Measurements from ENCODE around the gene MACROD1. TPM values are rescaled to one million over a fixed set of nuclear protein-coding genes. Genes with fewer than 3 reads are reported as not detected.

MACROD1 gene, protein sequence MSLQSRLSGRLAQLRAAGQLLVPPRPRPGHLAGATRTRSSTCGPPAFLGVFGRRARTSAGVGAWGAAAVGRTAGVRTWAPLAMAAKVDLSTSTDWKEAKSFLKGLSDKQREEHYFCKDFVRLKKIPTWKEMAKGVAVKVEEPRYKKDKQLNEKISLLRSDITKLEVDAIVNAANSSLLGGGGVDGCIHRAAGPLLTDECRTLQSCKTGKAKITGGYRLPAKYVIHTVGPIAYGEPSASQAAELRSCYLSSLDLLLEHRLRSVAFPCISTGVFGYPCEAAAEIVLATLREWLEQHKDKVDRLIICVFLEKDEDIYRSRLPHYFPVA
- 10 to 100 TPM; 14.2 TPM for total RNA-seq

DNA sequence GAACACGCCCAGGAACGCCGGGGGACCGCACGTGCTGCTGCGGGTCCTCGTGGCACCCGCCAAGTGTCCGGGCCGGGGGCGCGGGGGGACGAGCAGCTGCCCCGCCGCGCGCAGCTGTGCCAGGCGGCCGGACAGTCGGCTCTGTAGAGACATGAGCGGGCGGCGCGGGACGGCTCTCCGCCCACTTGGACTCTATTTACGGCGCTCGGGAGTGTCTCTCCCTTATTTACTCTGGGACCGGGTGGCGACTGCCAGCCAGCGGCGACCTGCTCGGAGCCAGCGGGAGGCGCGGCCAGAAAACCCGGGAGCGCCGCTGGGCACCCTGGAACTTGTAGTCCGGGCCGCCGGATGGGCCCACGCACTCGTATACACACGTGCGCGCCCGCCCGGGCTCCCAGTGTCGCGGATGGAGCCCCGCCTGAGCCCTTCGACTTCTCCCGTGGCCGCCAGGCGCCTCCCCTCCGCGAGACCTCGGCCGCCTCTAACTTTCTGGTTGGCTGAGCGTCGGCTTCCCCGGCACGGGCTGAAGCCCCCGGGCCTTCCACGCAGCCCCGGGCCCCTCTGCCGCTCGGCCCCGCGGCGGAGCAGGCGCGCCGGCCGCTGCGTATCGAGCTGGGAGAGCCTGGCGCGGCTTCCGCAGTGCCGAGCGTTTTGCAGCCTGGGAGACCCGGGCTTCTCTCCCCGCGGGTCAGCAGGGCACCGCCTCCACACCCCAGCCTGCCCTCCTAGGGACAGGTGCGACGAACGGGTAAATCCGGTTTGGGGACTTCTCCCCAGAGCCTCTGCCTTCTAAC, at the start of gene MACROD1:
Gene MACROD1, minus strand, starts transcription at position 272 of the 794 bp plus-strand sequence. Its CDS starts 119 bp downstream, at position 153.

DNA sequence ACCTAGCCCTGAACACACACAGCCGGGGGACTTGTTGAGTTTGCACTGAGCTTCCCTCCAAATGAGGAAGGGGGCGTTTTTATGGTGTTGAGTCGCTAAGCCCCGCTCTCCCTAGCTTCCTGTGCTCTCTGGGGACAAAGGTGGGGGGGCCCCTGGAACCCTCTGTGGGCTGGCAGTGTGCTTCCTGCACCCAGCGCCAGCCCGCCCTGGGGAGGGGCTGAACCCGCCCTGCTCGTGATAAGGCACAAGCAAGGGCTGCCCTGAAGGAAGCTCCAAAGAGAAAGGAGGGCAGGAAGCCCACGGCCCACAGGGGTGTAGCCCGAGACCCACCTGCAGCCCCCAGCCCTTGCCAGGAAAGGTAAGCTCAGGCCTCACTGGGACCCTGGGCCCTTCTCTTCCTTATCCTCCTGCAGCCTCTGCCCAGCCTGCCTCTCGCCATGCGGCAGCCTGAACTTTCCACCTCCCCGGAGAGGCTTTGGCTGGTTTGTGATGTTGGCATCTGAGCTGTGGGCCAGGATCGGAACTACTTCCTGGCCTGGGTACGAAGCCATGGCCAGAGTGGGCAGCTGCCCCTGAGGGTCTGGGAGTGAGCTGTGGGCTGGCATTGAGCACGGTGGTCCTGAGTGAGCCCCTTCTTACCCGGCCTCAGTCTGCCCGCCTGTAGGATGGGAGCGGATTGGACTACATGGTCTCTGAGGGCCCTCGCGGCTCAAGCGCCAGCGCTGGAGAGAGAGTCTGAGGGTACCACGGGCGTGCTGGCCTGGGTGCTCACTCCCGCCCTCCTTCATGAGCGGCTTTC, 40.7 kb upstream of the MACROD1 start, which contains the start of gene FERMT3:
Gene FERMT3, plus strand, starts transcription at position 265 of the 799 bp plus-strand sequence. CDS start 644 bp downstream, outside the sequence.

DNA sequence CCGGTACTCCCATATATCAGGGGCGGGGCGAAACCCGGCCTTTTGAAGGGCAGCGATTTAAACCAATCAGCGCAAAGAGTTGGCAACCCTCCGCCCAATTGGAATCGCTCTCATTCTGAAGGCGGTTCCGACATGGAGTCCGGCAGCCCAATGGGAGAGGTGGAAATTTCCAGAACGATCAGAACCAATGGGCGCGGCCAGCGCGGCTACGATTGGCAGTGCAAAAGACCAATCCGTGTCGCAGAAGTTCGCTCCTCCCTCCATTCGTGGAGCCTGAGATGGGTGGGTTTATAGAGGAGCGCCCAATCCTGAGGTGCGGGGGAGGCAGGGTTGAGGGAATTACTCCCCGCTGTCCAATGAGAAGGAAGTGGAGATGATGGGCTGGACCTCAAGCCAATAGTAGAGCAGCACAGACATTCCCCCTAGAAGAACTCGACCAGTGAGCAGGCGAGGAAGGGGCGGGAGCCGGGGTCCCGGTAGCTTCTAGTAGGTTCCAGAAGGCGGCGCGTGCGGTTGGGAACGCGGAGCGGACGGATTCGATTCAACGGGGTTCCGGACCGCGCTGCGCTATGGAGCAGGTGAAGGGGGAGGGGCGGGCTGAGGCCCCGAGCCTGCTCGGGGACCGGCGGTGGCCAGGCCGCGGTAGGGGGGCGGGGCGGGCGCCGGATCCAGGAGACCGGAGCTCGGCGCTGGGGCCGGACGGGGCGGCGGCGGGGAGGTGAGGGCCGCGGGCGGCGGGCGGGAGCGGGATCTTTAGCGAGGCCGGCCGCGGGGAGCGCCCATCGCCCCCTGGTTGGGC, 20.0 kb upstream of the MACROD1 start, which contains the start of gene STIP1:
Gene STIP1, plus strand, starts transcription at position 479 of the 799 bp plus-strand sequence. Its CDS starts 91 bp downstream, at position 570.

DNA sequence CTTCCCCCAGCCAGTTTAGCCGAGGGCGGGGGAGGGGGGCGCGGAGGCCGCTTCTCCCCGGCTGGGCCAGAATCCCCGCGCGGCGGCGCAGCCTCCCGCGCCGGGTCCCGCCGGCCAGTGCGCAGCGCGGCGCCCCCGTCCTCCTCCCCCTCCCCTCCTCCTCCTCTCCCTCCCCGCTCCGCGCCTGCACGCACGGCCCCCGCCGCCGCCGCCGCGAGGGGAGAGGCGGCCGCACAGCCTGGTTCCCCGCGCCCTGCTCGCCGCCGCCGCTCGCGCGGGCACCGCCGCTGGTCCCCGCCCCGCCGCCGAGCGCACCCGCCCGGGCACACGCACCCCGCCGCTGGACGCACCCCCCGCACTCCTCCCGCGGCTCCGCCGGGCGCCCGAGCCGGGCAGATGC, 130.3 kb downstream of the MACROD1 start, which contains the start of gene FLRT1:
Gene FLRT1, plus strand, starts transcription at position 356 of the 400 bp plus-strand sequence. CDS start 80,337 bp downstream, outside the sequence.

DNA sequence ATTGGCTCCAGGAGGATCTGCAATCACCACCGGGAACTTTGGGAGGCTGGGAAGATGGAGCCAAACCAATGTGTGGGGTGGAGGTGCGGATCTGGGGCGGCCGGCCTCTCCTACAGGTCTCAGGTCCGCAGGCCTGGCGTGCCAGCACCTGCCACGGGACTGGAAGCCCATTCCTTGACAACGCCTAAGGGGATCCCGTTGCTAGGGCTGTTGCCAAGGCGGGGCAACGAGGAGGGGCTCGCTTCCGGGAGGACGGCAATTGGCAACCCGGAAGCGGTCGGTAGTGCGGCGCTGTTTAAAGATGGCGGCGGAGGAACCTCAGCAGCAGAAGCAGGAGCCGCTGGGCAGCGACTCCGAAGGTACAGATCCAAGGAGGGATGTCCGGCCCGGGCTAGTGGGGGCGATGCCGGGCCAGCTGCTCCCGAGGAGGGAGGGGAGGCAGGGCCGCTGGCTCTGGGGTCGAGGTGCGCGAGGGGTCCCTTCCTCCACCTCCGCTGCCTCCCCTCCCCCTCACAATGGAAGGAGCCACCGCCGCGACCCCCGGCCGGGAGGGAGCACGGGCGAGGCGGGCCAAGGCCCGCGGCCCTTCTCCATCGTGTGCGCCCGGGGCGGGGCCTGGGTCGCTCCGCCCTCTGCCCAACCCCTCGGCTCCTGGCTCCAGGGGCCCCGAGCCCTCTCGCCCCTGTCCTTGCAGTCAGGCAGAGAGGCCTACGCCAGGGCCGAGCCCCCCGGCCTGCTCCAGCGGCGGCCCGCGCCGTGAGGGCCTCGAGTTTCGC, 179.6 kb downstream of the MACROD1 start, which contains the start of gene OTUB1:
Gene OTUB1, plus strand, starts transcription at position 283 of the 776 bp plus-strand sequence. Its CDS starts 19 bp downstream, at position 302.

DNA sequence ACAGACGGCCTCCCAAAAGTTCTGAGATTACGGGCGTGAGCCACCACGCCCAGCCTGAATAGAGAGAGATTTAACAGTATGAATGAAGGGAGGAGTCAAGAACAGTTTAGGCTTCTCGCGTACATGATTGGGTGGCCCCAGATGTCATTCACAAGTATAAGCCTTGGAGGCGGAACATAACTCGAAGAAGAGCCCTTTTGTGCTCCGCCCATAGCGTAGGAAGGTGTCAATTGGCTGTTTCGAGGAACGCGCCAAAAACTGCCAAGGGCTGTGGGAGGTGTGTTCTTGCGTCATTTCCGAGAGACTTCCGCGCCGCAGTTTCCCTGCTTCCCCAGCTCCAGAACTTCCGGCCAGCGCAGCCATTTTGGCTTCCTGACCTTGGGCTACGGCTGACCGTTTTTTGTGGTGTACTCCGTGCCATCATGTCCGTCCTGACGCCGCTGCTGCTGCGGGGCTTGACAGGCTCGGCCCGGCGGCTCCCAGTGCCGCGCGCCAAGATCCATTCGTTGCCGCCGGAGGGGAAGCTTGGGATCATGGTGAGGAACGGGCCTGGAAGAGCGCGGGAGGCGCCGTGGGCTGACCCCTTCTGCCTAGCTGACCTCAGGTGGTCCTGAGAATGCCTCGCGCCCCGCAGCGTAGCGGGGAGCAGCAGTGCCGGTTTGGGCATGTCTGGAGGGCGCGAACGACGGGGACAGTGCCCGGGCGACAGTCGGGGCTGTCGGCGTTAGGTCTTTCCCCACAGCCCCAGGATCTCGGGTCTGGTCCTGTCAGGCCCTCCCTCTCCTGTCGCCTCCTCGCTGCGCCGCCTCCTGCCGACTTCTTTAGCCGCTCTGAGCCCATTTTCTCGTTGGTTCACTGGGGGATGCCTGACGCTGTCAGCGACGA, 191.4 kb downstream of the MACROD1 start, which contains the start of gene COX8A:
Gene COX8A, plus strand, starts transcription at position 362 of the 885 bp plus-strand sequence. Its CDS starts 61 bp downstream, at position 423.

Other genes with a start within 250 kb of the MACROD1 start
- gene RCOR2, start 248.9 kb downstream of the MACROD1 start, total RNA-seq = under 1 TPM; 0.30 to 0.46 TPM
- 10 to 100 TPM; 34.8 to 37.4 TPM for gene NAA40, start 227.1 kb downstream of the MACROD1 start, total RNA-seq
- gene COX8A, start 191.5 kb downstream of the MACROD1 start, total RNA-seq = 100 to 1,000 TPM; 327 to 397 TPM
- 10 to 100 TPM; 80.0 to 80.1 TPM for gene OTUB1, start 179.7 kb downstream of the MACROD1 start, total RNA-seq
- gene FLRT1, start 130.2 kb downstream of the MACROD1 start, total RNA-seq = not detected
- 100 to 1,000 TPM; 181 to 183 TPM for gene STIP1, start 20.1 kb upstream of the MACROD1 start, total RNA-seq
- gene FERMT3, start 40.6 kb upstream of the MACROD1 start, total RNA-seq = 100 to 1,000 TPM; 203 to 209 TPM
- gene TRPT1, start 60.1 kb upstream of the MACROD1 start, total RNA-seq = 10 to 100 TPM; 30.8 to 36.4 TPM
- gene NUDT22, start 60.2 kb upstream of the MACROD1 start, total RNA-seq = 10 to 100 TPM; 76.7 to 80.2 TPM
- gene DNAJC4, start 64.4 kb upstream of the MACROD1 start, total RNA-seq = 10 to 100 TPM; 43.9 to 44.9 TPM
- gene VEGFB, start 68.5 kb upstream of the MACROD1 start, total RNA-seq = 10 to 100 TPM; 81.2 to 88.6 TPM
- 10 to 100 TPM; 28.4 to 28.8 TPM for gene FKBP2, start 75.0 kb upstream of the MACROD1 start, total RNA-seq
- 10 to 100 TPM; 93.0 to 98.0 TPM for gene PPP1R14B, start 80.8 kb upstream of the MACROD1 start, total RNA-seq
- 10 to 100 TPM; 11.4 to 11.9 TPM for gene PLCB3, start 85.4 kb upstream of the MACROD1 start, total RNA-seq
- 10 to 100 TPM; 33.1 to 33.7 TPM for gene BAD, start 118.6 kb upstream of the MACROD1 start, total RNA-seq
- gene GPR137, start 119.7 kb upstream of the MACROD1 start, total RNA-seq = 10 to 100 TPM; 26.2 to 26.7 TPM
- not detected for gene KCNK4, start 125.2 kb upstream of the MACROD1 start, total RNA-seq
- gene CATSPERZ, start 134.2 kb upstream of the MACROD1 start, total RNA-seq = not detected
- 10 to 100 TPM; 34.1 to 37.7 TPM for gene ESRRA, start 139.4 kb upstream of the MACROD1 start, total RNA-seq
- 100 to 1,000 TPM; 156 to 165 TPM for gene TRMT112, start 151.4 kb upstream of the MACROD1 start, total RNA-seq
- 100 to 1,000 TPM; 110 to 116 TPM for gene PRDX5, start 152.0 kb upstream of the MACROD1 start, total RNA-seq
- 100 to 1,000 TPM; 115 to 126 TPM for gene CCDC88B, start 174.1 kb upstream of the MACROD1 start, total RNA-seq
- 10 to 100 TPM; 31.8 to 35.0 TPM for gene RPS6KA4, start 193.0 kb upstream of the MACROD1 start, total RNA-seq

Data from activated naive CD4-positive, alpha-beta T cell treated with anti-CD3 and anti-CD28 coated beads, Interleukin-2, amount 10 ng/mL, durations not matched to agents 5 hours and 36 hours (primary cell).